ENCODE results near the gene KDM2B. TPM values are rescaled to one million over a fixed set of nuclear protein-coding genes. Genes with fewer than 3 reads are reported as not detected.

Gene KDM2B
- polyA plus RNA-seq, 3 donors: 9.7 to 68.1 (median 9.7) TPM

- peaks cover 8% of the 10 kb centered on the region for H3K4me1 Mint-ChIP-seq
- Histone ChIP-seq H3K36me3 (replicated peaks in 1 of 2; ENCODE audit: control insufficient read depth in 1 of 2, insufficient read depth in 2 of 2, low read length in 2 of 2) (no peaks in the 10 kb centered on the region), H3K4me2 (replicated peaks; ENCODE audit: extremely low read depth, low read length, poor library complexity, severe bottlenecking) (no peak overlapping the region), H3K79me2 (ENCODE audit: insufficient read depth, low read length) (no peaks in the 10 kb centered on the region), H4K20me1 (ENCODE audit: insufficient read depth, low read length) (no peaks in the 10 kb centered on the region), H3K9me3 (replicated peaks in 1 of 2; ENCODE audit: control insufficient read depth in 1 of 2, insufficient read depth in 1 of 2, low read length in 2 of 2) (no peaks in the 10 kb centered on the region), H3K9ac (ENCODE audit: insufficient read depth, low read length, poor library complexity, severe bottlenecking) (no peak overlapping the region), H3K27ac (ENCODE audit: low read depth in 1 of 2, low read length in 2 of 2) (no peak overlapping the region), H2AFZ (ENCODE audit: insufficient read depth, low read depth, low read length, poor library complexity, severe bottlenecking) (no peak overlapping the region), H3K4me3 (replicated peaks in 1 of 3; ENCODE audit: low read depth in 2 of 3, low read length in 3 of 3) (no peak overlapping the region), H3K27me3 (ENCODE audit: control insufficient read depth in 2 of 2, insufficient read depth in 2 of 2, low read length in 2 of 2) (no peaks in the 10 kb centered on the region), H3K4me1 (ENCODE audit: control insufficient read depth in 1 of 2, insufficient read depth in 2 of 2, low read length in 2 of 2) (peaks cover 7 to 10% of the 10 kb centered on the region in 2 donors)
- TF ChIP-seq CTCF (IDR thresholded peaks at IDR 0.05): no peak
- intact Hi-C loops (cut with micrococcal nuclease): no loop called here
- peaks cover 0 to 3% (median under 1%) of the 10 kb centered on the region in 7 donors for H3K9me3 Mint-ChIP-seq
- H3K4me3 Mint-ChIP-seq: no peak overlapping the region
- H3K36me3 Mint-ChIP-seq: no peaks in the 10 kb centered on the region
- peaks cover 2 to 5% (median 4%) of the 10 kb centered on the region in 3 donors for H3K27me3 Mint-ChIP-seq (ENCODE audit: low read depth in 3 of 3)
- 96% methylated on average over 7 of the region's 9 CpGs for WGBS (ENCODE audit: insufficient coverage)
- no peak for DNase-seq
- H3K27ac Mint-ChIP-seq: no peak overlapping the region
Observed at GRCh38 chr12:121383601-121384021, 197.2 kb downstream of the KDM2B start.

- no peaks in the 10 kb centered on the region for H3K4me1 Mint-ChIP-seq
- 100% methylated on average over 4 of the region's 10 CpGs for WGBS (ENCODE audit: insufficient coverage)
- TF ChIP-seq CTCF (IDR thresholded peaks at IDR 0.05): no peak
Observed at GRCh38 chr12:121379945-121380344, 200.9 kb downstream of the KDM2B start.

More at GRCh38 chr12:121379945-121380344, 200.9 kb downstream of the KDM2B start:
- Mint-ChIP-seq H3K36me3 (no peaks in the 10 kb centered on the region), H3K27me3 (ENCODE audit: low read depth in 3 of 3) (peaks cover 2 to 6% (median 4%) of the 10 kb centered on the region in 3 donors), H3K27ac (no peak overlapping the region), H3K9me3 (peaks cover 0 to 8% (median 6%) of the 10 kb centered on the region in 7 donors), H3K4me3 (no peak overlapping the region)
- Histone ChIP-seq H3K27me3 (ENCODE audit: control insufficient read depth in 2 of 2, insufficient read depth in 2 of 2, low read length in 2 of 2) (no peaks in the 10 kb centered on the region), H3K27ac (ENCODE audit: low read depth in 1 of 2, low read length in 2 of 2) (no peak overlapping the region), H3K4me2 (replicated peaks; ENCODE audit: extremely low read depth, low read length, poor library complexity, severe bottlenecking) (no peak overlapping the region), H3K9ac (ENCODE audit: insufficient read depth, low read length, poor library complexity, severe bottlenecking) (no peak overlapping the region), H3K36me3 (replicated peaks in 1 of 2; ENCODE audit: control insufficient read depth in 1 of 2, insufficient read depth in 2 of 2, low read length in 2 of 2) (no peaks in the 10 kb centered on the region), H3K9me3 (replicated peaks in 1 of 2; ENCODE audit: control insufficient read depth in 1 of 2, insufficient read depth in 1 of 2, low read length in 2 of 2) (peaks cover 0 to 6% of the 10 kb centered on the region in 2 donors), H4K20me1 (ENCODE audit: insufficient read depth, low read length) (no peaks in the 10 kb centered on the region), H3K4me3 (replicated peaks in 1 of 3; ENCODE audit: low read depth in 2 of 3, low read length in 3 of 3) (no peak overlapping the region), H3K79me2 (ENCODE audit: insufficient read depth, low read length) (no peaks in the 10 kb centered on the region), H3K4me1 (ENCODE audit: control insufficient read depth in 1 of 2, insufficient read depth in 2 of 2, low read length in 2 of 2) (no peaks in the 10 kb centered on the region), H2AFZ (ENCODE audit: insufficient read depth, low read depth, low read length, poor library complexity, severe bottlenecking) (no peak overlapping the region)
- no peak for DNase-seq
- intact Hi-C loops (cut with micrococcal nuclease): no loop called here

Small RNA genes within 50 kb of the gene (small RNA-seq; reads per million reads assigned to genes)
- gene RNU6-1004P (ENCODE audit: insufficient read length, low read depth): not detected

Other genes with a start within 250 kb of the KDM2B start
- gene ANAPC5, start 228.6 kb downstream of the KDM2B start, polyA plus RNA-seq: 100 to 1,000 TPM in 2 of 3 donors, 10 to 100 TPM in 1; 67.3 to 161 (median 114) TPM
- 10 to 100 TPM; 15.5 to 23.8 (median 19.2) TPM for gene RNF34, start 180.9 kb downstream of the KDM2B start, polyA plus RNA-seq
- 10 to 100 TPM; 36.4 to 77.9 (median 54.6) TPM for gene ORAI1, start 45.5 kb upstream of the KDM2B start, polyA plus RNA-seq
- gene MORN3, start 88.6 kb upstream of the KDM2B start, polyA plus RNA-seq: under 1 TPM in 1 of 3 donors, not detected in 2; 0.17 TPM
- 1 to 10 TPM in 2 of 3 donors, under 1 TPM in 1; 0.65 to 2.4 (median 1.1) TPM for gene TMEM120B, start 131.7 kb upstream of the KDM2B start, polyA plus RNA-seq
- gene RHOF, start 212.7 kb upstream of the KDM2B start, polyA plus RNA-seq: 10 to 100 TPM in 2 of 3 donors, 1 to 10 TPM in 1; 7.1 to 25.9 (median 13.6) TPM
- 1 to 10 TPM in 1 of 3 donors, under 1 TPM in 2; 0.28 to 9.0 (median 0.60) TPM for gene SETD1B, start 223.0 kb upstream of the KDM2B start, polyA plus RNA-seq

All from CD14-positive monocyte (primary cell).